IPS DF 4.7 (cell line): ENCODE results near the gene AP5B1.

ENCODE experiments used
- DNase-seq: peaks from one replicate; pipeline ENCODE4 v3.0.0-alpha.2; 2013; ENCODE audit warnings: low spot score; ENCODE audit errors: extremely low read depth

AP5B1 gene

GRCh38 chr11:65780770-65781151 is at the start of gene AP5B1:
TSS of gene AP5B1 (minus strand) at chr11:65780976. CDS start at chr11:65780591, 385 bp downstream.
- no peak for DNase-seq

- DNase-seq = no peak
Observed at GRCh38 chr11:65829459-65829858, 48.7 kb upstream of the AP5B1 start.

- DNase-seq = no peak
Observed at GRCh38 chr11:65826984-65827735, 46.4 kb upstream of the AP5B1 start.

- DNase-seq = no peak
Observed at GRCh38 chr11:65822776-65823528, 42.2 kb upstream of the AP5B1 start.

GRCh38 chr11:65821107-65821506 is 40.3 kb upstream of the AP5B1 start:
- no peak for DNase-seq

GRCh38 chr11:65817835-65818680 is 37.3 kb upstream of the AP5B1 start:
- no peak for DNase-seq

- DNase-seq = no peak
Observed at GRCh38 chr11:65817312-65817834, 36.6 kb upstream of the AP5B1 start.

GRCh38 chr11:65816696-65817095 is 35.9 kb upstream of the AP5B1 start:
- DNase-seq = no peak

- no peak for DNase-seq
Observed at GRCh38 chr11:65814986-65815565, 34.3 kb upstream of the AP5B1 start.

- no peak for DNase-seq
Observed at GRCh38 chr11:65814131-65814985, 33.6 kb upstream of the AP5B1 start.

- no peak for DNase-seq
Observed at GRCh38 chr11:65811764-65812475, 31.1 kb upstream of the AP5B1 start.

- DNase-seq = no peak
Observed at GRCh38 chr11:65810046-65810868, 29.5 kb upstream of the AP5B1 start.

GRCh38 chr11:65809496-65809895 is 28.7 kb upstream of the AP5B1 start:
- DNase-seq = no peak

GRCh38 chr11:65808744-65809341 is 28.1 kb upstream of the AP5B1 start:
- no peak for DNase-seq

GRCh38 chr11:65806979-65807378 is 26.2 kb upstream of the AP5B1 start:
- no peak for DNase-seq

- DNase-seq = no peak
Observed at GRCh38 chr11:65803797-65804492, 23.2 kb upstream of the AP5B1 start.

GRCh38 chr11:65802841-65803240 is 22.1 kb upstream of the AP5B1 start:
- no peak for DNase-seq
